ENCODE measurements around the gene FLYWCH2.
A peak's percentile ranks its signal among the peaks of the same experiment; 100 is the strongest.
"Not testable (repeated sequence)": the region's sequence is repeated elsewhere in the genome, so short reads cannot be mapped to it uniquely, and the experiment has no call there.

Gene FLYWCH2

GRCh38 chr16:2907084-2907753 lies 24.2 kb downstream of the FLYWCH2 start:
- not testable (repeated sequence) for H3K36me3 ChIP-seq (ENCODE audit: control insufficient read depth in 1 of 2, insufficient read depth in 2 of 2, low read depth in 1 of 2, low read length in 2 of 2); H2BK5ac ChIP-seq (ENCODE audit: low read depth, low read length, poor library complexity, severe bottlenecking); H3K79me1 ChIP-seq (replicated peaks; ENCODE audit: low read length, poor library complexity, severe bottlenecking); H3K18ac ChIP-seq (ENCODE audit: low read depth in 1 of 2, low read length in 2 of 2); H3K27ac ChIP-seq (ENCODE audit: low read length, poor library complexity, severe bottlenecking); H3K4me2 ChIP-seq (ENCODE audit: low read length, poor library complexity, severe bottlenecking); H4K91ac ChIP-seq (ENCODE audit: low read length); H2BK120ac ChIP-seq (ENCODE audit: low read depth, low read length); H3K4ac ChIP-seq (ENCODE audit: low read depth in 1 of 2, low read length in 2 of 2); H2AFZ ChIP-seq (ENCODE audit: low read depth, low read length); H3K4me3 ChIP-seq (ENCODE audit: insufficient read depth in 1 of 2, low read depth in 1 of 2, low read length in 2 of 2); H4K8ac ChIP-seq (ENCODE audit: low read length); H3K23ac ChIP-seq (ENCODE audit: low read length in 2 of 2); H3K14ac ChIP-seq (ENCODE audit: low read length in 2 of 2); H3K9ac ChIP-seq (ENCODE audit: low read length); H3K27me3 ChIP-seq (ENCODE audit: control insufficient read depth in 1 of 2, insufficient read depth in 1 of 2, low read length in 2 of 2); H2BK12ac ChIP-seq (ENCODE audit: low read length in 2 of 2); H3K9me3 ChIP-seq (ENCODE audit: control insufficient read depth, low read length); H3K4me1 ChIP-seq (ENCODE audit: control insufficient read depth, insufficient read depth, low read depth, low read length); H2BK15ac ChIP-seq (ENCODE audit: low read depth, poor library complexity, severe bottlenecking); H2AK5ac ChIP-seq (ENCODE audit: low read length, severe bottlenecking)
- DNase-seq, result peak; percentile 82
- 27% methylated on average over 12 of the region's 17 CpGs for WGBS

GRCh38 chr16:2910441-2910969 lies 27.5 kb downstream of the FLYWCH2 start:
- 91% methylated on average over 2 of the region's 5 CpGs for WGBS
- Histone ChIP-seq H2BK15ac (ENCODE audit: low read depth, poor library complexity, severe bottlenecking) (no peak overlapping the region), H3K4ac (ENCODE audit: low read depth in 1 of 2, low read length in 2 of 2) (no peak overlapping the region), H3K4me2 (ENCODE audit: low read length, poor library complexity, severe bottlenecking) (no peak overlapping the region), H3K4me1 (ENCODE audit: control insufficient read depth, insufficient read depth, low read depth, low read length) (peaks cover 16% of the 10 kb centered on the region), H3K4me3 (ENCODE audit: insufficient read depth in 1 of 2, low read depth in 1 of 2, low read length in 2 of 2) (peak overlapping the region in 1 of 2 experiments; percentile 100), H2BK120ac (ENCODE audit: low read depth, low read length) (no peak overlapping the region), H2BK5ac (ENCODE audit: low read depth, low read length, poor library complexity, severe bottlenecking) (no peak overlapping the region), H3K14ac (ENCODE audit: low read length in 2 of 2) (no peak overlapping the region), H3K23ac (ENCODE audit: low read length in 2 of 2) (no peak overlapping the region), H4K8ac (ENCODE audit: low read length) (no peak overlapping the region), H3K36me3 (ENCODE audit: control insufficient read depth in 1 of 2, insufficient read depth in 2 of 2, low read depth in 1 of 2, low read length in 2 of 2) (peaks cover 9 to 17% of the 10 kb centered on the region in 2 experiments), H4K91ac (ENCODE audit: low read length) (no peak overlapping the region), H3K27ac (ENCODE audit: low read length, poor library complexity, severe bottlenecking) (no peak overlapping the region), H3K18ac (ENCODE audit: low read depth in 1 of 2, low read length in 2 of 2) (no peak overlapping the region), H3K79me1 (replicated peaks; ENCODE audit: low read length, poor library complexity, severe bottlenecking) (peaks cover 4% of the 10 kb centered on the region), H2AK5ac (ENCODE audit: low read length, severe bottlenecking) (no peak overlapping the region), H3K9ac (ENCODE audit: low read length) (peak overlapping the region; percentile 77), H2AFZ (ENCODE audit: low read depth, low read length) (no peak overlapping the region), H2BK12ac (ENCODE audit: low read length in 2 of 2) (no peak overlapping the region), H3K27me3 (ENCODE audit: control insufficient read depth in 1 of 2, insufficient read depth in 1 of 2, low read length in 2 of 2) (no peaks in the 10 kb centered on the region), H3K9me3 (ENCODE audit: control insufficient read depth, low read length) (no peaks in the 10 kb centered on the region)
- no peak for DNase-seq

- peaks cover 16% of the 10 kb centered on the region for H3K4me1 ChIP-seq (ENCODE audit: control insufficient read depth, insufficient read depth, low read depth, low read length)
- peak within 1 kb of the TSS; percentile 97 for H3K4me2 ChIP-seq (ENCODE audit: low read length, poor library complexity, severe bottlenecking)
- peak within 1 kb of the TSS in 1 of 2 experiments; percentile 38 for H2BK12ac ChIP-seq (ENCODE audit: low read length in 2 of 2)
- peak within 1 kb of the TSS; percentile 39 for H3K27ac ChIP-seq (ENCODE audit: low read length, poor library complexity, severe bottlenecking)
- H2BK120ac ChIP-seq (ENCODE audit: low read depth, low read length), result peak within 1 kb of the TSS; percentile 67
- no peaks in the 10 kb centered on the region for H3K27me3 ChIP-seq (ENCODE audit: control insufficient read depth in 1 of 2, insufficient read depth in 1 of 2, low read length in 2 of 2)
- H2AK5ac ChIP-seq (ENCODE audit: low read length, severe bottlenecking), result peak within 1 kb of the TSS; percentile 65
- H2AFZ ChIP-seq (ENCODE audit: low read depth, low read length), result peak within 1 kb of the TSS; percentile 97
- 1% methylated on average over 57 of the region's 85 CpGs for WGBS
- no peaks in the 10 kb centered on the region for H3K9me3 ChIP-seq (ENCODE audit: control insufficient read depth, low read length)
- peaks cover 10 to 26% of the 10 kb centered on the region in 2 experiments for H3K36me3 ChIP-seq (ENCODE audit: control insufficient read depth in 1 of 2, insufficient read depth in 2 of 2, low read depth in 1 of 2, low read length in 2 of 2)
- peak within 1 kb of the TSS in 1 of 2 experiments; percentile 90 for H3K14ac ChIP-seq (ENCODE audit: low read length in 2 of 2)
- no peak within 1 kb of the TSS for H2BK5ac ChIP-seq (ENCODE audit: low read depth, low read length, poor library complexity, severe bottlenecking)
- H3K23ac ChIP-seq (ENCODE audit: low read length in 2 of 2), result no peak within 1 kb of the TSS
- peak within 1 kb of the TSS; percentile 91 for H4K91ac ChIP-seq (ENCODE audit: low read length)
- DNase-seq, result peak; percentile 96
- H3K4me3 ChIP-seq (ENCODE audit: insufficient read depth in 1 of 2, low read depth in 1 of 2, low read length in 2 of 2), result peak within 1 kb of the TSS; percentile 93 to 100
- H2BK15ac ChIP-seq (ENCODE audit: low read depth, poor library complexity, severe bottlenecking), result peak within 1 kb of the TSS; percentile 44
- peaks cover 4% of the 10 kb centered on the region for H3K79me1 ChIP-seq (replicated peaks; ENCODE audit: low read length, poor library complexity, severe bottlenecking)
- H3K4ac ChIP-seq (ENCODE audit: low read depth in 1 of 2, low read length in 2 of 2), result peak within 1 kb of the TSS; percentile 79 to 85
- peak within 1 kb of the TSS; percentile 97 for H3K9ac ChIP-seq (ENCODE audit: low read length)
- peak within 1 kb of the TSS; percentile 98 for H4K8ac ChIP-seq (ENCODE audit: low read length)
- H3K18ac ChIP-seq (ENCODE audit: low read depth in 1 of 2, low read length in 2 of 2), result peak within 1 kb of the TSS; percentile 81 to 89
Observed at GRCh38 chr16:2911638-2912329, 28.8 kb downstream of the FLYWCH2 start, which contains the start of gene FLYWCH1. TSS of gene FLYWCH1 (plus strand) at chr16:2911931. CDS start at chr16:2929686, 17,755 bp downstream.
